IMR-90 (cell line): ENCODE results near the gene SHOX.

ENCODE experiments used
- CEBPB ChIP-seq: IDR thresholded peaks from 2 replicates; pipeline ENCODE4 v1.6.1; 2012; ENCODE audit warnings: low read depth, low read length, improper control_type of control experiment
- MAFK ChIP-seq: IDR thresholded peaks from 2 replicates; pipeline ENCODE4 v1.6.1; 2012; ENCODE audit warnings: low read depth, low read length, improper control_type of control experiment
- POLR2A ChIP-seq: IDR thresholded peaks from 2 replicates; pipeline ENCODE4 v1.6.1; 2012; ENCODE audit warnings: mild to moderate bottlenecking, low read depth, low read length
- RAD21 ChIP-seq: IDR thresholded peaks from 2 replicates; pipeline ENCODE4 v1.6.1; 2012; ENCODE audit warnings: low read length, improper control_type of control experiment
- SMC3 ChIP-seq: fragments of 150-350 bp; IDR thresholded peaks from 2 replicates; pipeline ENCODE4 v1.6.1; 2016; ENCODE audit warnings: low read depth, mild to moderate bottlenecking, antibody characterized with exemption, low read length, moderate library complexity
- TF ChIP-seq, protein P1 (sequence below): conservative IDR thresholded peaks from 2 replicates; pipeline ENCODE4 v1.5.1; 2012; ENCODE audit warnings: mild to moderate bottlenecking, low read depth, low read length, improper control_type of control experiment
- TF ChIP-seq, protein P2 (sequence below): fragments of 150-350 bp; IDR thresholded peaks from 2 replicates; pipeline ENCODE4 v1.6.1; 2016; ENCODE audit warnings: low read depth, mild to moderate bottlenecking, low read length, moderate library complexity, borderline replicate concordance

DNA sequence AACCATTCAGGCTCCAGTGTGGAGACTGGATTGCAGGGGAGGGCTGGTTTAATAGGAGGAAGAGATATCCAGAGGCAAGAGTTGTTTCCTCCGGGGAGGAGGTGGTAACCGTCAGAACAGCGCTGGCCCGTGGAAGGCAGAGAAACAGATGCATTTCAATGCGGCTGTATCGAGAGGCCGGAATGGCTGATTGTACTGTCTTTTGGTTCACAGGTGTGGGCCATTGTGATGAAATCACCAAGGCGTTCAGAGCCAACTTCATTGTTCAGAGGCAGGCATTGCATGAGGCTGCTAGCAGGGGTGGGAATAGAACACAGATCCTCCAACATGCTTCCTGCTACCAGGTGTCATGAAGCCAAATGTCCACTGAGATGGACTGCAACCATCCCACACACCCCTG lies 53.0 kb downstream of the SHOX start:
- TF ChIP-seq CEBPB (no peak), MAFK (no peak), SMC3 (no peak), RAD21 (no peak), POLR2A (no peak)
- TF ChIP-seq, protein P1, sequence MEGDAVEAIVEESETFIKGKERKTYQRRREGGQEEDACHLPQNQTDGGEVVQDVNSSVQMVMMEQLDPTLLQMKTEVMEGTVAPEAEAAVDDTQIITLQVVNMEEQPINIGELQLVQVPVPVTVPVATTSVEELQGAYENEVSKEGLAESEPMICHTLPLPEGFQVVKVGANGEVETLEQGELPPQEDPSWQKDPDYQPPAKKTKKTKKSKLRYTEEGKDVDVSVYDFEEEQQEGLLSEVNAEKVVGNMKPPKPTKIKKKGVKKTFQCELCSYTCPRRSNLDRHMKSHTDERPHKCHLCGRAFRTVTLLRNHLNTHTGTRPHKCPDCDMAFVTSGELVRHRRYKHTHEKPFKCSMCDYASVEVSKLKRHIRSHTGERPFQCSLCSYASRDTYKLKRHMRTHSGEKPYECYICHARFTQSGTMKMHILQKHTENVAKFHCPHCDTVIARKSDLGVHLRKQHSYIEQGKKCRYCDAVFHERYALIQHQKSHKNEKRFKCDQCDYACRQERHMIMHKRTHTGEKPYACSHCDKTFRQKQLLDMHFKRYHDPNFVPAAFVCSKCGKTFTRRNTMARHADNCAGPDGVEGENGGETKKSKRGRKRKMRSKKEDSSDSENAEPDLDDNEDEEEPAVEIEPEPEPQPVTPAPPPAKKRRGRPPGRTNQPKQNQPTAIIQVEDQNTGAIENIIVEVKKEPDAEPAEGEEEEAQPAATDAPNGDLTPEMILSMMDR = no peak
- TF ChIP-seq, protein P2, sequence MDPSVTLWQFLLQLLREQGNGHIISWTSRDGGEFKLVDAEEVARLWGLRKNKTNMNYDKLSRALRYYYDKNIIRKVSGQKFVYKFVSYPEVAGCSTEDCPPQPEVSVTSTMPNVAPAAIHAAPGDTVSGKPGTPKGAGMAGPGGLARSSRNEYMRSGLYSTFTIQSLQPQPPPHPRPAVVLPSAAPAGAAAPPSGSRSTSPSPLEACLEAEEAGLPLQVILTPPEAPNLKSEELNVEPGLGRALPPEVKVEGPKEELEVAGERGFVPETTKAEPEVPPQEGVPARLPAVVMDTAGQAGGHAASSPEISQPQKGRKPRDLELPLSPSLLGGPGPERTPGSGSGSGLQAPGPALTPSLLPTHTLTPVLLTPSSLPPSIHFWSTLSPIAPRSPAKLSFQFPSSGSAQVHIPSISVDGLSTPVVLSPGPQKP = no peak
